GM19463 (cell line): Measurements from ENCODE around the gene TNS2.
"Not testable (repeated sequence)": the region's sequence is repeated elsewhere in the genome, so short reads cannot be mapped to it uniquely, and the experiment has no call there.

Experiments used
- ATAC-seq: cut with Tn5 transposase; IDR thresholded peaks from one replicate; pipeline ENCODE4 v1.9.1; 2021; ENCODE audit warnings: mild to moderate bottlenecking, moderate library complexity; ENCODE audit not compliant: unreplicated experiment

TNS2 gene

GRCh38 chr12:53049571-53050318 lies at the start of gene TNS2:
Gene TNS2, plus strand, starts transcription at chr12:53050065. Its CDS starts 121 bp downstream, at chr12:53050186.
- no peak for ATAC-seq

GRCh38 chr12:53004178-53004577 lies 45.7 kb upstream of the TNS2 start:
- ATAC-seq = no peak

DNA sequence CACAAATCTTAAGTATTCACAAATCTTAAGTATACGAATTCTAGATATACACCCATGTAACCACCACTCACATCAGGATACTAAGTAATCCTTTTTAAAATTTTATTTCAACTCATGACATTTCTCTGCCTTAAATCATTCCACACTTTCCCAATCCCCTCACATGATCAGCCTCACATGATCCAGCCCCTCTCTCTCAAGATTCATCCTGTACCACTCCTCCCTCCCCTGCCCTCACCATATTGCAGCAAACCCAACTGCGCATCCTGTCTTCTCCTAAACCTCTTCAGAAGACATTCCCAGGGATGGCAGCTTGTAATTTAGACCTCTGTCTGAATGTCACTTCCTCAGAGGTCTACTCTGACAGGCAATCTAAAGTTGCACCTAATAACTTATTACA lies 45.3 kb upstream of the TNS2 start:
- ATAC-seq = no peak

DNA sequence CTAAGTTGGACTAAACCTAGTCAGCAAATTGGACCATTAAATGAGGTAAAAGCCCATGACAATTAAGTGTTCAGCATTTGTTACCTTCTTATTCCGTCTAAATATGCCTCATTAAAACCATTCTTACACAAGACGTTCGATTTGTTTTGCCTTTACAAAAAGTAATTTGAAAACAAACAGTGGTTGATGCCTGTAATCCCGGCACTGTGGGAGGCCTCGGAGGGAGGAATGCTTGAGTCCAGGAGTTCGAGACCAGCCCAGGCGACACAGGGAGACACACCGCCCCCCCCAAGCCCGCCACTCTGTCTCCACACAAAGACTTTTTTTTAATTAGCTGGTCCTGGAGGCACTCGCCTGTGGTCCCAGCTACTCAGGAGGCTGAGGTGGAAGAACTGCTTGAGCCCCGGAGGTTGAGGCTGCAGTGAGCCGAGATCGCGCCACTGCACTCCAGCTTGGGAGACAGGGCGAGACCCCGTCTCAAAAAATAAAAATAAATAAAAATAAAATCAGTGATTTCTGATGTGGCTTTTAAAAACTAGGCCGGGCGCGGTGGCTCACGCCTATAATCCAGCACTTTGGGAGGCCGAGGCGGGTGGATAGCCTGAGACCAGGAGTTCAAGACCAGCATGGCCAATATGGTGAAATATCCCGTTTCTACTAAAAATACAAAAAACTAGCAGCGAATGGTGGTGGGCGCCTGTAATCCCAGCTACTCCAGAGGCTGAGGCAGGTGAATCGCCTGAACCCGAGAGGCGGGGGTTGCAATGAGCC lies 44.5 kb upstream of the TNS2 start:
- ATAC-seq = no peak

- peak; percentile 91 for ATAC-seq
Measured at GRCh38 chr12:53005986-53006809, 43.7 kb upstream of the TNS2 start, which contains the start of gene EIF4B. Gene EIF4B, plus strand, starts transcription at chr12:53006456. Its CDS starts 28 bp downstream, at chr12:53006484.

DNA sequence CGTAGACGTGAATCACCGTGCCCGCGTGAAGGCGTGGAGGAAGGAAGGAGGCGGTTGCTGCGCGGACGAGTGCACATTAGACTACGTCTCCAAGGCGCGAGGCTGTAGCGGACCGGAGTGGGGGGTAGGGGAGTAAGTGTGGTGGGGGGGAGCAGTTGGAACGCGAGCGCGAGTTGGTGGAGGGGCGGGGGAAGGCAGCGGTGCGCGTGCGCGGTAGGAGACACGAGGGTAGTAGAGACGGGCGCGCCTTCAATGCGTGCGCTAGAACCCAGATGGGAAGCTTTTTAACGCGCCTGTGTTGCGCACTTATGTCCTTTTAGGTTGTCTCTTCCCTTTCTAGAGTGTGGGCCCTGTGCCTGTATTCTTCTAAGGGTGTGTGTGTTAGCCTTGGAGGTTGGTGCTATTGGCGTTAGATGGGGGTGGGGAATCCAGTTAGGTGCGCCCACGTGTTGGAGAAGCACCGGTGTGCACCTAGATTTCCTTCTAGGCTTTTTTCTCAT lies 43.0 kb upstream of the TNS2 start:
- no peak for ATAC-seq

DNA sequence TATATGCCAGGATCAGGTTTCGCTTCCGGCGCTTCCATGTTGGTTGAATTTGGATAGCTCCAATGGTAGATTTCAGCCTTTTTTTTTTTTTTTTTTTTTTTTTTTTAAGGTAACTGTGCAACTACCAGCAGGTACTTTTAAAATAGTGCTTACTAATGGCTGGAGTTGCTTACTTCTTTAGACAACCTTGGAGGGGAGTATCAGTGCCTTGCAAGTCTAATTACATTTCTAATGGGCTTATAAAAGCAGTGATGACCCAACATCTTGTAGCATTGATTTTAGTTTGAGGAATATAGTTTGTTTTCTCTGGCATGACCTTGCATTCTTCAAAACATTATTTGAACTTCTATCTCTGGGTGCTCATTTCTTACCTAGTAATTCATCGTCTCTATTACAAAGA lies 42.5 kb upstream of the TNS2 start:
- no peak for ATAC-seq

GRCh38 chr12:53008760-53009159 lies 41.1 kb upstream of the TNS2 start:
- ATAC-seq = not testable (repeated sequence)

GRCh38 chr12:53010955-53011354 lies 38.9 kb upstream of the TNS2 start:
- ATAC-seq = no peak

- no peak for ATAC-seq
Measured at GRCh38 chr12:53011889-53012288, 38.0 kb upstream of the TNS2 start.

DNA sequence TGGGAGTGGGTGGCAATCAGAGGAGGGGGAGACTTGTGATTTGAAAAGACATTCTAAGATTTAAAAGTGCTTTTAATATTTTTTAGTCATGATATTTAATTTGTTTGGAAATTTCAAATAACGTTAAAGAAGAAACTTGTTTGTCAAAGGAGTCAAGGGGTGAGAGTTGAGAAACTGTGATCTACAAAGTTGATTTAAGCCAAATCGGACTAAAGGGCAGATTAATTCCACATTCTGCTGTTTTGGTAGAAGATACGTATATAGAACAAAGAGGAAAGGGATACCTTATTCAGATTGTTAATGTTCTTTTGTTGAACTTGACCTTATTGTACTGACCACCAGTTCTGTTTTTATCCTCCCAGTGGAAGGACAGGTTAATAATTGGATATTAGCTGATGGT lies 36.9 kb upstream of the TNS2 start:
- no peak for ATAC-seq

- ATAC-seq = no peak
Measured at GRCh38 chr12:53014709-53015108, 35.2 kb upstream of the TNS2 start.

DNA sequence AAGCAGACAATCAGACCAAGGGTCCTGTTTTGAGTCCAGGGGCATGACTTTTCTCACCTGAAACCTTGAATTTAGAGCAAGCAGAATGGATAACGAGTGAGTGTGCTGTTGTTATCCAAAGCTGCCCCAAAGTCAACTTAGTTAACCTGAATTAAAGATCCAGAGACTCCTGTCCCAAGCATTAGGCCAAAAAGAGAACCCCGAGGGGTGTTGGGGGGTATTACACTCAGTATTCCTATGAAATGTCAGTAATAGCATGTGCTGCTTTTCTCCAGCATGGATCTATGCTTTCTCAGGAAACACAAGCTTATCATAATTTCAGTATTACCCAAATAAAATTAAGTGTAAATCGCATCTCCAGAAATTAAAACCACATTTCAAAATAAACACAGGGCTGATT lies 24.6 kb upstream of the TNS2 start:
- ATAC-seq = no peak

GRCh38 chr12:53027014-53027413 lies 22.9 kb upstream of the TNS2 start:
- ATAC-seq = not testable (repeated sequence)

DNA sequence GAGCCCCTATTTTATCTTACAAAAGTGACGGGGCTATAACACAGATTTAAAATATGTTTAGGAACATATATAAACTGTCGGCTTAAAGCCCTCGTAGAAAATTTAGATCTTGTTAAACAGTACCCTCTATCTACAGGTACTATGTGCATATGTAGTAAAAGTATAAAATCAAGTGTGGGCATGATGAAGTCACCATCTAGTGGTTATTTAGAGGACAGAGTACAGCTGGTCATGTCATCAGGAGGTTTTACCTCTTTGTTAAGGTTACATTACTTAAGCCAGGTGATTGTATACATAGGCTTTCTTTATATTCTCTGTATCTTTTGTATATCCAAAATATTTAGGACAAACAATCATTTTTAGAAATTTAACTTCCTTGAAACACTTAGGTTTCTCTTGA lies 18.2 kb upstream of the TNS2 start:
- ATAC-seq = no peak

DNA sequence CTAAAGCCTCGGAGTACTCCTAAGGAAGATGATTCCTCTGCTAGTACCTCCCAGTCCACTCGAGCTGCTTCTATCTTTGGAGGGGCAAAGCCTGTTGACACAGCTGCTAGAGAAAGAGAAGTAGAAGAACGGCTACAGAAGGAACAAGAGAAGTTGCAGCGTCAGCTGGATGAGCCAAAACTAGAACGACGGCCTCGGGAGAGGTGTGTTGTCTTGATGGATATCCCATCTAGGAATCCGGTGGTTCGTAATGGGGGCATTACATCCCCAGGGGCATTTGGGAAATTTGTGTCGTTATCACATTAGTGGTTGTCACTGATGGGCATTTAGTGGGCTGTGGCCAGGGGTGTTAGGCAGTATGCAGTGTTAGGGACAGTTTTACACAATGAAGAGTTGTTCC lies 16.0 kb upstream of the TNS2 start:
- ATAC-seq = not testable (repeated sequence)

DNA sequence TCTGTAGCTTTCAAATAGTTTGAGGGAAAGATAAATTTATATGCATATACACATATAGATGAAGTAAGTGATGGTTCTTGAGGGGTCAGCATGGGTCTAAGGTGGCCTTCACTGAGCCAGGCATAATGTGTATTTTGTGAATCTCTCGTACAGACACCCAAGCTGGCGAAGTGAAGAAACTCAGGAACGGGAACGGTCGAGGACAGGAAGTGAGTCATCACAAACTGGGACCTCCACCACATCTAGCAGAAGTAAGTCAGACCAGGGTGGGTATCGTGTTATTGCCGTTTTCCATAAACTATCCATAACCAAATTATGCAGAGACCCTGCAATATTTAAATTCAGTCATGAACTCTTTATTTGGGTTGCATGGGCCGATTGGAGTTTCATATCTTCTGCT lies 15.4 kb upstream of the TNS2 start:
- no peak for ATAC-seq

DNA sequence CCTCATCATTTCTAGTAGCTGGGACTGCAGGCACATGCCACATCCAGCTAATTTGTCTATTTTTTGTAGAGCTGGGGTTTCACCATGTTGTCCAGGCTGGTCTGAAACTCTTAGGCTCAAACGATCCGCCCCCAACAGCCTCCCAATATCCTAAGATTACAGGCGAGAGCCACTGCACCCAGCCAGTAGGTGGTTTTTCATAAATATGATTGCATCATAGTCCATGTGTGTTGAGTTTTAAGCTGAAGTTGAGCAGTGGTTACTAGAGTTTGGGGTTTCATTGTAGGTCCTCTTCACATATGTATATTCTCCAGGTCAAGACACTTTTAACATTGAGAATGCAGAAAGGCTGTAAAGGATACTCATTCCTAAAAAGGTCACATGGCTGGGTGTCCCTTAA lies 13.1 kb upstream of the TNS2 start:
- no peak for ATAC-seq

DNA sequence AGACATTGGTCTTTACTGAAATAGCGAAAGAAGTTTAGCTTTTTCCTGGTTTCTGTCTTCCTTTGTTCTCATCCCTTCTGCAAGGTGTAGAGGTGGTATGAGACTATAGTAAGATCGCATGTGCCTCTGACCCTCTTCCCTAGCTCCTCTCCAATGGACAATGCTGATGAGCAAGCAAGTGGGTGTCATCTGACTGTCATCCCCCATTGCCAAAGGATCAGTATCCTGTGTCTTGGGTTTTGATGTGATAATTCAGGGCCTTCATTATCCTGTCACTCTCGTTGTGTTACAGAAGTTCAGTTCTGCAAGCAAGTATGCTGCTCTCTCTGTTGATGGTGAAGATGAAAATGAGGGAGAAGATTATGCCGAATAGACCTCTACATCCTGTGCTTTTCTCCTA lies 10.0 kb upstream of the TNS2 start:
- ATAC-seq = no peak

- ATAC-seq = no peak
Measured at GRCh38 chr12:53042607-53043454, 7.0 kb upstream of the TNS2 start.
